Measurements from ENCODE around the gene MAML2. TPM values are rescaled to one million over a fixed set of nuclear protein-coding genes. Genes with fewer than 3 reads are reported as not detected.
A peak's percentile ranks its signal among the peaks of the same experiment; 100 is the strongest.

The MAML2 gene
- total RNA-seq, 4 donors from 2014 or later: 20.0 to 33.7 (median 23.2) TPM

GRCh38 chr11:95994329-95994728 is 348.7 kb downstream of the MAML2 start:
- no peak overlapping the region for H3K4me3 ChIP-seq
- peaks cover 0 to 13% (median 3%) of the 10 kb centered on the region in 4 donors for H3K36me3 ChIP-seq
- no peak for TF ChIP-seq EP300 (IDR thresholded peaks at IDR 0.05)
- no peak for TF ChIP-seq POLR2A (IDR thresholded peaks at IDR 0.05; ENCODE audit: low read depth)
- TF ChIP-seq CTCF (IDR thresholded peaks at IDR 0.05): no peak
- TF ChIP-seq POLR2AphosphoS5 (IDR thresholded peaks at IDR 0.05): no peak
- H3K27ac ChIP-seq (replicated peaks in 1 of 4): no peak overlapping the region
- WGBS: 75% methylated on average over 4 of the region's 4 CpGs
- DNase-seq (ENCODE audit: extremely low spot score): no peak
- H3K9me3 ChIP-seq: no peaks in the 10 kb centered on the region
- peaks cover under 1 to 11% (median 3%) of the 10 kb centered on the region in 4 donors for H3K4me1 ChIP-seq
- intact Hi-C loops (cut with DNase I): no loop called here
- no peaks in the 10 kb centered on the region for H3K27me3 ChIP-seq

GRCh38 chr11:95993438-95994298 is 349.3 kb downstream of the MAML2 start:
- Histone ChIP-seq H3K27me3 (no peaks in the 10 kb centered on the region), H3K4me3 (no peak overlapping the region), H3K36me3 (peaks cover 0 to 17% (median 3%) of the 10 kb centered on the region in 4 donors), H3K27ac (replicated peaks in 1 of 4) (no peak overlapping the region), H3K4me1 (peaks cover 0 to 11% (median 0%) of the 10 kb centered on the region in 4 donors), H3K9me3 (no peaks in the 10 kb centered on the region)
- intact Hi-C loops (cut with DNase I): no loop called here
- no peak for DNase-seq (ENCODE audit: extremely low spot score)
- WGBS: 91% methylated on average over 10 of the region's 10 CpGs
- TF ChIP-seq POLR2A (IDR thresholded peaks at IDR 0.05; ENCODE audit: low read depth): no peak
- no peak for TF ChIP-seq POLR2AphosphoS5 (IDR thresholded peaks at IDR 0.05)
- no peak for TF ChIP-seq EP300 (IDR thresholded peaks at IDR 0.05)
- TF ChIP-seq CTCF (IDR thresholded peaks at IDR 0.05): no peak

GRCh38 chr11:95991545-95991944 is 351.4 kb downstream of the MAML2 start:
- peak overlapping the region in 1 of 4 donors; percentile 10 for H3K27ac ChIP-seq (replicated peaks in 1 of 4)
- TF ChIP-seq CTCF (IDR thresholded peaks at IDR 0.05): no peak
- TF ChIP-seq POLR2AphosphoS5 (IDR thresholded peaks at IDR 0.05): no peak
- no peak for TF ChIP-seq EP300 (IDR thresholded peaks at IDR 0.05)
- TF ChIP-seq POLR2A (IDR thresholded peaks at IDR 0.05; ENCODE audit: low read depth): no peak
- H3K4me3 ChIP-seq: no peak overlapping the region
- intact Hi-C loops (cut with DNase I): no loop called here
- H3K36me3 ChIP-seq: peaks cover 0 to 17% (median 3%) of the 10 kb centered on the region in 4 donors
- no peak for DNase-seq (ENCODE audit: extremely low spot score)
- H3K4me1 ChIP-seq: peaks cover 0 to 11% (median 0%) of the 10 kb centered on the region in 4 donors
- no peaks in the 10 kb centered on the region for H3K27me3 ChIP-seq
- 76% methylated on average over 1 of the region's 1 CpG for WGBS
- no peaks in the 10 kb centered on the region for H3K9me3 ChIP-seq

GRCh38 chr11:95991101-95991500 is 351.9 kb downstream of the MAML2 start:
- peaks cover 0 to 17% (median 3%) of the 10 kb centered on the region in 4 donors for H3K36me3 ChIP-seq
- TF ChIP-seq CTCF (IDR thresholded peaks at IDR 0.05) (no peak), EP300 (IDR thresholded peaks at IDR 0.05) (no peak), POLR2A (IDR thresholded peaks at IDR 0.05; ENCODE audit: low read depth) (no peak), POLR2AphosphoS5 (IDR thresholded peaks at IDR 0.05) (no peak)
- 100% methylated on average over 1 of the region's 1 CpG for WGBS
- no peak for DNase-seq (ENCODE audit: extremely low spot score)
- intact Hi-C loops (cut with DNase I): no loop called here
- H3K4me3 ChIP-seq: no peak overlapping the region
- no peaks in the 10 kb centered on the region for H3K9me3 ChIP-seq
- H3K27me3 ChIP-seq: no peaks in the 10 kb centered on the region
- peak overlapping the region in 1 of 4 donors; percentile 10 for H3K27ac ChIP-seq (replicated peaks in 1 of 4)
- peaks cover 0 to 11% (median 0%) of the 10 kb centered on the region in 4 donors for H3K4me1 ChIP-seq

Data from esophagus muscularis mucosa (tissue), 4 donors.